ENCODE measurements around the gene MUC3A.
"Not testable (repeated sequence)": the region's sequence is repeated elsewhere in the genome, so short reads cannot be mapped to it uniquely, and the experiment has no call there.

Gene MUC3A

DNA sequence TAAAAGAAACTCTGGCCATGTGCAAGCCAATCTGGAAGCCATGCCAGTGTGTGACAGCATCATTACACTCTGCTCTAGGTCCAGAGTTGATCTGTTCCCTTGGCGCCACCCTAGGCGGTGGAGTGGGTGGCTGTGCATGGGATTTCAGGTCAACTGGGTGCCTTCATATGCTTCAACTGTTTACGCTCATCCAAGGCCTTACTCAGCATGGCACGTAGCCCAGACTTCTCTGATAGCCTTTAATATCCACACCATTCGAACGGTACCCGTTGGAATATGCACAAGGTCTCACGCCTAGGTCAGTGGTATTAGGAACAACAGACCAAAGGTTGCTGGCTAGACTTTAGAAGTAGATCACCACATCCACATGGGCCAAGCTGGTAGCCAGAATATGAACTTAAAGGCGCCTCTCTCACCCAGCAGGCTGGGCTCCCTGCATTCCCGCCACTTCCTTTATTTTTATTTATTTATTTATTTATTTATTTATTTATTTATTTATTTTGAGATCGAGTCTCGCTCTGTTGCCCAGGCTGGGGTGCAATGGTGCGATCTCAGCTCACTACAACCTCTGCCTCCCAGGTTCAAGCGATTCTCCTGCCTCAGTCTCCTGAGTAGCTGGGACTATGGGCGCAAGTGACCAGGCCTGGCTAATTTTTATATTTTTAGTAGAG is 35.0 kb upstream of the MUC3A start:
- H3K36me3 ChIP-seq (replicated peaks; ENCODE audit: low read depth, low read length): no peaks in the 10 kb centered on the region
- H3K9me3 ChIP-seq (ENCODE audit: insufficient read depth, low read length): no peaks in the 10 kb centered on the region
- no peaks in the 10 kb centered on the region for H3K27me3 ChIP-seq (ENCODE audit: low read depth, low read length)
- no peak overlapping the region for H3K27ac ChIP-seq (ENCODE audit: low read length)
- no peak overlapping the region for H3K9ac ChIP-seq (ENCODE audit: low read length)
- TF ChIP-seq CTCF (IDR thresholded peaks at IDR 0.05; ENCODE audit: low read depth, low read length) (no peak), EZH2phosphoT487 (IDR thresholded peaks at IDR 0.05; ENCODE audit: low read depth) (no peak)
- H3K4me2 ChIP-seq (ENCODE audit: low read length): no peak overlapping the region
- no peaks in the 10 kb centered on the region for H3K79me2 ChIP-seq (ENCODE audit: low read length)
- H3K4me1 ChIP-seq (ENCODE audit: low read length): peaks cover 8% of the 10 kb centered on the region
- H2AFZ ChIP-seq (ENCODE audit: low read depth, low read length): no peak overlapping the region
- no peaks in the 10 kb centered on the region for H4K20me1 ChIP-seq (ENCODE audit: insufficient read depth, low read length)
- H3K4me3 ChIP-seq (ENCODE audit: low read length): no peak overlapping the region

DNA sequence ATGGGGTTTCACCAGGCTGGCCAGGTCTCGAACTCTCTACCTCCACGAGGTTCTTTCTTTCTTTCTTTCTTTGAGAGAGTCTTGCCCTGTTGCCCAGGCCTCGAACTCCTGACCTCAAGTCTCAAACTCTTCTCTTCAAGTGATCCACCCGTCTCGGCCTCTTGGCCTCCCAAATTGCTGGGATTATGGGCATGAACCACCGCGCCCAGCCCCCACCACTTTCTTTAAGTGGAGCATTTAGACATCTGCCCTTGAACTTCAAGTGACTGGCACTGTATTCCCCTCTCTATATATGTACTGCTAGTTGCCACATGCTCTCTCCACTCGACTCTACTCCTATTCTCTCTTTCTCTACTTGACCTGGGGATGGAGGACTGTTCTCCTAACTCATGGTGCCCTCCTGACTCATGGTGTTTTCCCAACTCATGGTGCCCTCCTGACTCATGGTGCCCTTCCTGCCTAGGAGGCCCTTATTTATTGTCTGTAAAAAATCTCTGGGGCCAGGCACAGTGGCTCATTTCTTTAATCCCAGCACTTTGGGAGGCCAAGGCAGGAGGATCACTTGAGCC is 34.4 kb upstream of the MUC3A start:
- H3K4me2 ChIP-seq (ENCODE audit: low read length): no peak overlapping the region
- no peak overlapping the region for H2AFZ ChIP-seq (ENCODE audit: low read depth, low read length)

GRCh38 chr7:100919335-100919734 is 30.0 kb upstream of the MUC3A start:
- H3K4me3 ChIP-seq (ENCODE audit: low read length); H3K27me3 ChIP-seq (ENCODE audit: low read depth, low read length); H3K9me3 ChIP-seq (ENCODE audit: insufficient read depth, low read length); H3K4me1 ChIP-seq (ENCODE audit: low read length); H3K79me2 ChIP-seq (ENCODE audit: low read length); H3K9ac ChIP-seq (ENCODE audit: low read length); H2AFZ ChIP-seq (ENCODE audit: low read depth, low read length); H3K36me3 ChIP-seq (replicated peaks; ENCODE audit: low read depth, low read length); H4K20me1 ChIP-seq (ENCODE audit: insufficient read depth, low read length); H3K4me2 ChIP-seq (ENCODE audit: low read length); H3K27ac ChIP-seq (ENCODE audit: low read length): not testable (repeated sequence)

More for the DNA sequence above, 34.4 kb upstream of the MUC3A start:
- no peak for TF ChIP-seq EZH2phosphoT487 (IDR thresholded peaks at IDR 0.05; ENCODE audit: low read depth)
- TF ChIP-seq CTCF (IDR thresholded peaks at IDR 0.05; ENCODE audit: low read depth, low read length): no peak
- Histone ChIP-seq H4K20me1 (ENCODE audit: insufficient read depth, low read length) (no peaks in the 10 kb centered on the region), H3K27me3 (ENCODE audit: low read depth, low read length) (no peaks in the 10 kb centered on the region), H3K9me3 (ENCODE audit: insufficient read depth, low read length) (no peaks in the 10 kb centered on the region), H3K9ac (ENCODE audit: low read length) (no peak overlapping the region), H3K4me1 (ENCODE audit: low read length) (peaks cover 8% of the 10 kb centered on the region), H3K27ac (ENCODE audit: low read length) (no peak overlapping the region), H3K36me3 (replicated peaks; ENCODE audit: low read depth, low read length) (no peaks in the 10 kb centered on the region), H3K79me2 (ENCODE audit: low read length) (no peaks in the 10 kb centered on the region), H3K4me3 (ENCODE audit: low read length) (no peak overlapping the region)

GRCh38 chr7:100919779-100920437 is 29.4 kb upstream of the MUC3A start:
- not testable (repeated sequence) for H3K36me3 ChIP-seq (replicated peaks; ENCODE audit: low read depth, low read length)

GRCh38 chr7:100921039-100921438 is 28.3 kb upstream of the MUC3A start:
- H3K27me3 ChIP-seq (ENCODE audit: low read depth, low read length): peaks cover 6% of the 10 kb centered on the region; the same call in 1 of the 2 replicates
- H3K79me2 ChIP-seq (ENCODE audit: low read length): no peaks in the 10 kb centered on the region
- peaks cover 8% of the 10 kb centered on the region for H3K4me1 ChIP-seq (ENCODE audit: low read length)
- H3K36me3 ChIP-seq (replicated peaks; ENCODE audit: low read depth, low read length): no peaks in the 10 kb centered on the region
- H2AFZ ChIP-seq (ENCODE audit: low read depth, low read length): no peak overlapping the region
- no peak overlapping the region for H3K4me3 ChIP-seq (ENCODE audit: low read length)
- no peak overlapping the region for H3K9ac ChIP-seq (ENCODE audit: low read length)
- no peaks in the 10 kb centered on the region for H4K20me1 ChIP-seq (ENCODE audit: insufficient read depth, low read length)
- no peak for TF ChIP-seq CTCF (IDR thresholded peaks at IDR 0.05; ENCODE audit: low read depth, low read length)
- TF ChIP-seq EZH2phosphoT487 (IDR thresholded peaks at IDR 0.05; ENCODE audit: low read depth): no peak
- H3K27ac ChIP-seq (ENCODE audit: low read length): no peak overlapping the region
- no peaks in the 10 kb centered on the region for H3K9me3 ChIP-seq (ENCODE audit: insufficient read depth, low read length)
- no peak overlapping the region for H3K4me2 ChIP-seq (ENCODE audit: low read length)

More at GRCh38 chr7:100919779-100920437, 29.4 kb upstream of the MUC3A start:
- H3K27ac ChIP-seq (ENCODE audit: low read length); H3K79me2 ChIP-seq (ENCODE audit: low read length); H4K20me1 ChIP-seq (ENCODE audit: insufficient read depth, low read length); H2AFZ ChIP-seq (ENCODE audit: low read depth, low read length); H3K4me3 ChIP-seq (ENCODE audit: low read length); H3K9me3 ChIP-seq (ENCODE audit: insufficient read depth, low read length); H3K4me2 ChIP-seq (ENCODE audit: low read length); H3K9ac ChIP-seq (ENCODE audit: low read length); H3K4me1 ChIP-seq (ENCODE audit: low read length); H3K27me3 ChIP-seq (ENCODE audit: low read depth, low read length): not testable (repeated sequence)

DNA sequence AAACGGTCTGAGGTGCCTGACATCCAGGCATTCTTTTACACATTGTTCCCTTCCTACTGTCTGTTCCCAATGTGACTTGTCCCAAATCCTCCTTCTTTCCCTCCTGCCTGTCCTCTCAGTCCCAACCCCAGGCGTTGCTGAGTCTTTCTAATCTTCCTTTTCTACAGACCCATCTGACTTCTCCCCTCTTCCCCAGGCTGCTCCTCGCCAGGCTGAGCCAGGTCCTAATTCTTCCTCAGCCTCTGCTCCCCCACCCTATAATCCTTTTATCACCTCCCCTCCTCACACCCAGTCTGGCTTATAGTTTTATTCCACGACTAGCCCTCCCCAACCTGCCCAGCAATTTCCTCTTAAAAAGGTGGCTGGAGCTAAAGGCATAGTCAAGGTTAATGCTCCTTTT is 25.7 kb upstream of the MUC3A start:
- not testable (repeated sequence) for H3K4me2 ChIP-seq (ENCODE audit: low read length); H3K4me3 ChIP-seq (ENCODE audit: low read length); H2AFZ ChIP-seq (ENCODE audit: low read depth, low read length); H3K79me2 ChIP-seq (ENCODE audit: low read length); H4K20me1 ChIP-seq (ENCODE audit: insufficient read depth, low read length); H3K9me3 ChIP-seq (ENCODE audit: insufficient read depth, low read length); H3K36me3 ChIP-seq (replicated peaks; ENCODE audit: low read depth, low read length); H3K4me1 ChIP-seq (ENCODE audit: low read length); H3K27ac ChIP-seq (ENCODE audit: low read length); H3K27me3 ChIP-seq (ENCODE audit: low read depth, low read length); H3K9ac ChIP-seq (ENCODE audit: low read length)
